COLO829 (cell line): ENCODE measurements around the gene TBC1D17.

Experiments used
- DNase-seq: peaks from one replicate; pipeline ENCODE4 v3.0.0; 2012; ENCODE audit warnings: low spot score

The TBC1D17 gene

GRCh38 chr19:49848938-49849337 lies 28.6 kb upstream of the TBC1D17 start:
- DNase-seq = no peak

GRCh38 chr19:49849433-49850220 lies 27.9 kb upstream of the TBC1D17 start:
- DNase-seq = no peak

DNA sequence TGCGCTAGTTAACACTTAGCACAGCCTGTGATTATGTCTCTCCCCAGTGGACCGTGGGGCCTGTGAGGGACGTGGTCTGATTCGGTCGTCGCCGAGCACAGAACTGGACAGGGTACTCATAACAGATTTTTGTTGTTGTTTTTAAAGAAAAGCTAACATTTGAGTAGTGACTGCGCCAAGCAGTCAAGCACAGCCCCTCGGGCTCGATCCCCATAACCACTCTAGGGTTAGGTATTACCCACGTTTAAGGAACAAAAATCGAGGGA lies 27.3 kb upstream of the TBC1D17 start:
- no peak for DNase-seq

- peak; percentile 97 for DNase-seq
Observed at GRCh38 chr19:49850487-49851342, 26.8 kb upstream of the TBC1D17 start, which contains the start of gene PTOV1. Gene PTOV1, plus strand, starts transcription at chr19:49851159.

- no peak for DNase-seq
Observed at GRCh38 chr19:49851456-49852259, 25.8 kb upstream of the TBC1D17 start.

GRCh38 chr19:49852631-49853126 lies 24.8 kb upstream of the TBC1D17 start:
- no peak for DNase-seq

DNA sequence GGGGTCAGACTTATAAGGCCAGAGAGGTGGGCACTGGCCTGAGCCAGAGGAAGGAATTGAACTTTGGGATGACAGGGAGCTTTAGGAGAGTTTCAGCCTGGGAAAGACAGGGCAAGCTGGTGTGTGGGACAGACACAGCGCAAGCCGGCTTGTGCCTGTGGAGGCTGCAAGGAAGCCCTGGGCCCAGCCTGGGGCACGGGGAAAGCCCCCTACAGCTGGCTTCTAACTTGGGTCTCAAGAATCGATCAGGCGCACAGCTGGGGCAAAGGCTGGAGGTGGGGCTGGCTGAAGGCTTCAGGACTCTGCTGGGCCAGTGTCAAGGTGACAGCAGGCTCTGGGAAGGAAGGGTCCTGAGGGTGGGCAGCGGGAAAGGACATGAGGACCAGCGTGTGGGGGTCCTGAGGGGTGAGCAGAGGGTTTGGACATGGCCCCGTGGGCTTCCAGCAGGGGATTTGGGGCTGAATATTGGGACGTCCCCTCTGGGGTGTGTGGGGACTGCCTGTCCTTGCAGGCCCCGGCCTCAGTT lies 23.6 kb upstream of the TBC1D17 start:
- DNase-seq = no peak

- DNase-seq = no peak
Observed at GRCh38 chr19:49854378-49855263, 22.9 kb upstream of the TBC1D17 start.

- no peak for DNase-seq
Observed at GRCh38 chr19:49855277-49855675, 22.2 kb upstream of the TBC1D17 start.

DNA sequence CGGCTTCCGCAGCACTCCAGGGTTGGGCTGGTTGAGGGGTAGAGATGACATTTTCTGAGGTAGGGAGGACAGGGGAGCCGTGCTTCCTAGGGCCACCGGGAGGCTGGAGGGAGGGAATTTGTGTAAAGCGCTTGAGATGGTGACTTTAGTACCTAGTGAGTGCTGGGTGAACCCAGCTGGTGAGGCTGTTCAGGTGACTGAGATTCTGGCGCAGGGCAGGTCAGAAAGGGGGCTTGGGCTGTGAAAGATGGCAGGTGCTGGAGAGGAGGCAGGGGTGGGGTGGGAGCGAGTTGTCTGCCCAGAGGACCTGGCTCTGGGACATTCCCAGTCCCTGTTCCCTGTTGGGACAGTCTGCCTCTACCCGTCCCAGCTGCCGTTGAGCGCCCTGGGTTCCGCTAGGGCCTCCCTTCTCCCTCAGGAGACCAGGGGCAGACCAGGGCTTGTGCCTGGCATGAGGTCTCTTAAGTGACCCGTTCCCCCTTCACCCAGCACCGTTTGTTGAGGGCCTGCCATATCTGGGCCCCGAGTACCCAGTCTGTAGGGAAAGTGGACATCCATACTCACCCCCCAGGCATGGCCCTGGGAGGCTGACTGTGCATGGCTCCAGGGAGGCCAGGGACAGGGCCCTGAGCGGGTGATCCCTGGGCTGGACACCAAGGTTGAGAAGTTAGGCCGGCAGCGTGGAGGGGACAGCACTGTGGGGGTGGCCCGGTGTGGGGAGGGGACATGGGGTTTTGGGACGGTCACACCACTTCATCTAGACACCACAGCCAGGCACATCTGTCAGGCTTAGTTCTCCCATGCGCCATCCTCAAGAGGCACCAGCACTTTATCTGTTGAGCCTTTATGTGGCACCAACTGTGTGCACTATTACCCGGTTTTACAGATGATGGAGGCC lies 21.6 kb upstream of the TBC1D17 start:
- no peak for DNase-seq

- no peak for DNase-seq
Observed at GRCh38 chr19:49856574-49857021, 20.9 kb upstream of the TBC1D17 start.

DNA sequence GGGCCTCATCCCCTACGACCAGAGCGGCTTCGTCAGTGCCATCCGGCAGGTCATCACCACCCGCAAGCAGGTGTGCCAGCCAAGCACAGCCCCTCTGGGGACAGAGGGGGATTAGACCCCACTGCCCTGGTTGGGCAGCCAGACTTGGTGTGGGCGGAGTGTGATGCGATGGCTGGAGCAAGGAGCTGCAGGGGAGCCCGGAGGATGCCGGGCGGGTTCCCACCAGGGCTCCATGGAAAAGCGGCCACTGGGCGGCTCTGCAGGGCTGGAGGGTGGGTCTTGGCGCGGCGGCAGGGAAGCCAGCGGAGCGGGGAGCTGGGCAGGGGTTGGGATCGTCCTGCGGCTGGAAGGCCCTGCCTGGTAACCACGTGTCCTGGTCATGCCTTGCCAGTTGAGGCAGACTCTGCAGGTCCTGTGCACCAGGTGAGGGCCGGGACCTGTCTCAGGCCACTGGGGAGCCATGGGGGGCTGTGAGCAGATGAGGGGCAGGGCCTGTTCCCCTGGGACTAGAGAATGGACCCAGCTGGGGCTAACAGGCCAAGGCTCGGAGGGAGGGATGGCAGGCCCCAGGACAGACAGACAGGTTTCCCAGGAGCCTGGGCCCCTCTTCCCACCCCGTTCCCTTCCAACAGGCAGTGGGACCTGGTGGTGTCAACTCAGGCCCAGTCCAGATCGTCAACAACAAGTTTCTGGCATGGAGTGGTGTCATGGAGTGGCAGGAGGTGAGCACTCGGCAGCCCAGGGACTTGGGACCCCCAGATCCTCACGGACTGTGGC lies 20.3 kb upstream of the TBC1D17 start:
- DNase-seq = no peak

GRCh38 chr19:49857838-49858087 lies 19.7 kb upstream of the TBC1D17 start:
- DNase-seq = no peak

GRCh38 chr19:49858088-49858985 lies 19.2 kb upstream of the TBC1D17 start:
- DNase-seq = no peak

DNA sequence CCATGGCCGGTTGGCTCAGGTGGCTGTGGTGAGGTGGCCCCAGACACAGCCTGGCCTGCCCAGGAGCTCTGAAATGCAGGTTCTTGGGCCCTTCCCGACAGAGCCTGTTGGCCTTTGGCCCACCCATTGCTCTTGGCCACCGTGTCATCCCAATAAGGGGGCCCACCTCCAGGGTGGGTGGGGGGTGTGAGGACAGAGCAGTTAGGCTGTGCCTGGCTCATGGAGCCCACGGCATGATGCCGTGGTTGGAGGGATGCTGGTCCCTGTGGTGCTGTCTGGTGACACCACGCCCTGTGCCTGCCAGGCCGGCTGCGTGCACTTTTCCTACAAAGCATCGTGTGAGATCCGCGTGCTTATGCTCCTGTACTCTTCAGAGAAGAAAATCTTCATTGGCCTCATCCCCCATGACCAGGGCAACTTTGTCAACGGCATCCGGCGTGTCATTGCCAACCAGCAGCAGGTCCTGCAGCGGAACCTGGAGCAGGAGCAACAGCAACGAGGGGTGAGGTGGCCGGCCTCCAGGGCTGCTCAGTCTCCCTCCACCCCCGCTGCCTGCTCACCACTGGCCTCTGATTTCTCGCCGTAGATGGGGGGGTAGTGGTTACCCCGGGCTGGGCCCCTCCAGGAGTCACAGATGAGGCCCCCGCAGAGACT lies 17.7 kb upstream of the TBC1D17 start:
- no peak for DNase-seq

GRCh38 chr19:49860336-49861102 lies 17.0 kb upstream of the TBC1D17 start:
- DNase-seq = no peak

- DNase-seq = no peak
Observed at GRCh38 chr19:49861107-49861506, 16.4 kb upstream of the TBC1D17 start.
